BE2C (cell line): ENCODE measurements around the gene STK32C.
A peak's percentile ranks its signal among the peaks of the same experiment; 100 is the strongest.
"Not testable (repeated sequence)": the region's sequence is repeated elsewhere in the genome, so short reads cannot be mapped to it uniquely, and the experiment has no call there.

Source experiments
- DNase-seq: peaks from one replicate; pipeline ENCODE4 v3.0.0-alpha.2; 2020
- H3K27me3 ChIP-seq: fragments of 250-450 bp; sonication (Bioruptor Pico); 2 replicates; pipeline ENCODE4 v1.5.1; 2020; ENCODE audit warnings: mild to moderate bottlenecking
- H3K36me3 ChIP-seq: fragments of 250-450 bp; sonication (Bioruptor Pico); 2 replicates; pipeline ENCODE4 v1.5.1; 2020; ENCODE audit warnings: mild to moderate bottlenecking
- H3K4me1 ChIP-seq: fragments of 250-450 bp; sonication (Bioruptor Pico); 2 replicates; pipeline ENCODE4 v1.5.1; 2020
- H3K4me3 ChIP-seq: 2 replicates; pipeline ENCODE4 v1.5.1; 2011; ENCODE audit warnings: low read depth, low read length
- H3K9me3 ChIP-seq: fragments of 250-450 bp; sonication (Bioruptor Pico); 2 replicates; pipeline ENCODE4 v1.5.1; 2020
- TF ChIP-seq, protein P1 (sequence below): IDR thresholded peaks from 2 replicates; pipeline ENCODE4 v1.5.1; 2012; ENCODE audit warnings: mild to moderate bottlenecking, low read depth, low read length

STK32C gene

DNA sequence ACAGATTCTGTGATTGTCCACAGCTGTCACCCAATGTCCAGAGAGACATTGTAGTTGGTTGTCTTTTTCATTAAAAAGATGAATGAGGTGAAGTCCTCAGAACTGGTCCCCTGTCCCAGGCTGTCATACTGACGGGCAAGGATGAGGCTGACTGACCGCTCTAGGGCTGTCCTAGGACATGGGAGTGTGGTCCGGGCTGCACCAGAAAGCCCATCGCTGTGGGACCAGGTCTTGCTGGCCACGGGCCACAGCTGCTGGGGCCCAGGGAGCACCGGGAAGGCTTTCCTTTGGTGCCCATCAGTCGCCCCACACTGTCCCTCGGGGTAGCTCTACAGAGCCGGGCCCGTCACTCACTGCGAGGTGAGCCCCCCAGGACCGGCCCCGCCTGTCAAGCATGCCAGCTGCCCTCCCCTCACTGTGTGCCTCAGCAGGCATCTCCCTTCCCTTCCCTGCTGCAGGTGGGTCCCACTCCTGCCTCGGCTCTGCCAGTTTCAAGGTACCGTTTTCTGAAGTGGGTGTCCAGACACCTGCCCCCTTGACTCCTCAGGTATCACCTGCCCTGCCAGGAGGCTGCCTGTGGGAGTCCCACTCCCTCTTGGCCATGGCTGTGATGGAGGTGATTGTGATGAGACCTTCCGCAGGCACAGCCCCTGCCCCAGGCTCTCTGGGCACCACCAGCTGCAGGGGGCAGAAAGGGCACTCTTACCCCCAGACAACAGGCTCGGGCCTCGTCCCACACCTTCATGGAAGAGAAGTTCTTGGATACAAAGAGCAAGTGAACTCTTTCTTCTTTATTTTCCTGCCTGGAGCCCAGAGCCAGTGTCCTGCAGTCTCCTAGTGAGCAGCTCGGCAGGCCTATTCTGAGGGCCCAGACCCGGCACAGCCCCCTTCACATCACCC, 46.0 kb upstream of the STK32C start:
- DNase-seq, result no peak
- no peaks in the 10 kb centered on the region for H3K4me1 ChIP-seq
- no peak overlapping the region for H3K4me3 ChIP-seq
- H3K36me3 ChIP-seq, result no peaks in the 10 kb centered on the region
- TF ChIP-seq, protein P1, sequence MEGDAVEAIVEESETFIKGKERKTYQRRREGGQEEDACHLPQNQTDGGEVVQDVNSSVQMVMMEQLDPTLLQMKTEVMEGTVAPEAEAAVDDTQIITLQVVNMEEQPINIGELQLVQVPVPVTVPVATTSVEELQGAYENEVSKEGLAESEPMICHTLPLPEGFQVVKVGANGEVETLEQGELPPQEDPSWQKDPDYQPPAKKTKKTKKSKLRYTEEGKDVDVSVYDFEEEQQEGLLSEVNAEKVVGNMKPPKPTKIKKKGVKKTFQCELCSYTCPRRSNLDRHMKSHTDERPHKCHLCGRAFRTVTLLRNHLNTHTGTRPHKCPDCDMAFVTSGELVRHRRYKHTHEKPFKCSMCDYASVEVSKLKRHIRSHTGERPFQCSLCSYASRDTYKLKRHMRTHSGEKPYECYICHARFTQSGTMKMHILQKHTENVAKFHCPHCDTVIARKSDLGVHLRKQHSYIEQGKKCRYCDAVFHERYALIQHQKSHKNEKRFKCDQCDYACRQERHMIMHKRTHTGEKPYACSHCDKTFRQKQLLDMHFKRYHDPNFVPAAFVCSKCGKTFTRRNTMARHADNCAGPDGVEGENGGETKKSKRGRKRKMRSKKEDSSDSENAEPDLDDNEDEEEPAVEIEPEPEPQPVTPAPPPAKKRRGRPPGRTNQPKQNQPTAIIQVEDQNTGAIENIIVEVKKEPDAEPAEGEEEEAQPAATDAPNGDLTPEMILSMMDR, result no peak
- no peaks in the 10 kb centered on the region for H3K27me3 ChIP-seq
- no peaks in the 10 kb centered on the region for H3K9me3 ChIP-seq

DNA sequence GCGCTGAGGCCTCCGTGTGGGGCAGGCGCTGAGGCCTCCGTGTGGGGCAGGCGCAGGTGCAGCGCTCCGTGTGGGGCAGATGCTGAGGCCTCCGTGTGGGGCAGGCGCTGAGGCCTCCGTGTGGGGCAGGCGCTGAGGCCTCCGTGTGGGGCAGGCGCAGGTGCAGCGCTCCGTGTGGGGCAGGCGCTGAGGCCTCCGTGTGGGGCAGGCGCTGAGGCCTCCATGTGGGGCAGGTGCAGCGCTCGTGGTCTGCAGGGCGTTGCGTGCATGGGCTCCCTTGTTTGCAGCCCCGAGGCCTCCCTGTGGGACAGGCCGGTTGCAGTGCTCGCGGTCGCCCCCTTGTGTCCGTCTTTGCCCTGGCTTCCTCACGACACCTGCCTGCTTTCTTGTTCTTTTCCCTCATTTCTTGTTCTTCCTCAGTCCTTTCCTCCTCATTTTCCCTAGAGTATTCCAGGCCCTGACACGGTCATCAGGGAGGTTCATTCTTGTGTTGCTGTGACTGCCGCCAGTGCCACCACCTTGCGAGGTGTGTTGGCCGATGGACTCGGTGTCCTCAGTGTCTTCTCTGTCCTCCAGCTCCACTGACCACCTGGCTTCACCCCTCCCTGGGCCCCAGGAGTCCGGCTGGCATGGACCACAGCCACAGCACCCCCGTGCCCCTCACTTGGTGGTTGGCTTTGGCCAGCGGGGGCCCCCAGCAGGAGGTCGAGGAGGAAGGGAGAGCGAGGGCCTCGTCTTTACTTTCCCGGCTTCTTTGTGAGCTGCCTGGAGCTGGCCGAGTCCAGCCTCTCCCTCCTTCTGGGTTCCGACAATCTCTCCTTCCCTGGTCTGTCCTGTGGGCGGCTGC, 44.9 kb upstream of the STK32C start:
- not testable (repeated sequence) for H3K4me1 ChIP-seq, H3K27me3 ChIP-seq, H3K36me3 ChIP-seq, H3K9me3 ChIP-seq, H3K4me3 ChIP-seq
- TF ChIP-seq, protein P1, result peak; percentile 55
- DNase-seq, result peak; percentile 82

DNA sequence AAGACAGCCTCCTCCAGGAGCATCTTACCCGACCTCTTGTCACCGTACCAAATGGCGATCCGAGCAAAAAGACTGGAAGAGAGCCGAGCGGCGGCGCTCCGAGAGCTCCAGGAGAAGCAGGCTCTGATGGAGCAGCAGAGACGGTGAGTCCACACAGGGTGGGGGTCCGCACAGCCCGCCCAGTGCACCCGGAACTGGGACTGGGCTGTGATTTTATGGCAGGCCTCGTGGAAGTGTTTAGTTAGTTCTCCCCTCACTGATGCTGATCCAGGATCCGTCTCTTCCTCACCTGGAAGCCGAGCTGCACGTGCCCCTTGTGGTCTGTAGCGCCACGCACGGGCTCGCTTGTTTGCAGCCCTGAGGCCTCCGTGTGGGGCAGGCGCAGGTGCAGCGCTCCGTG, 43.9 kb upstream of the STK32C start:
- Histone ChIP-seq H3K9me3 (no peaks in the 10 kb centered on the region), H3K4me1 (no peaks in the 10 kb centered on the region), H3K4me3 (no peak overlapping the region), H3K27me3 (no peaks in the 10 kb centered on the region), H3K36me3 (no peaks in the 10 kb centered on the region)
- TF ChIP-seq, protein P1, result no peak
- no peak for DNase-seq

DNA sequence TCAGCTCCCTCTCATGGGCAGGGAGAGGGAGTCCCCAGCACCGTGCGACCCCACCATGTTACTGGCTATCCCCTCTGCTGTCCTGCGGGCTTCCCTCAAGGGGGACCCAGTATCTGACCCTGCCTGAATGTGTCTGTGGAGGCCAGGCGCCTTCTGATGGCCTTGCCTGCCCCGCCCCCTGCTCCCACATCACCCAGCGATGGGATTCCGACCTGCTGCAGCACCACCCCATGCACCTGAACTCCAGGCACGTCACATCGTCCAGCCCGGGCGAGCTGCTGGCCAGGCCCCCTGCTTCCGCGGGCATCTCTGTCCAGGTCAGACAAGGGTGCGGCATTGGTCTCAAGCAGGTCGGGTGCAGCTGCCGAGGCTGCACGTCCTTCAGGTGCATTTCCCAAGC, 43.2 kb upstream of the STK32C start:
- no peak for DNase-seq
- no peak overlapping the region for H3K4me3 ChIP-seq
- no peaks in the 10 kb centered on the region for H3K36me3 ChIP-seq
- H3K27me3 ChIP-seq, result no peaks in the 10 kb centered on the region
- H3K4me1 ChIP-seq, result no peaks in the 10 kb centered on the region
- H3K9me3 ChIP-seq, result no peaks in the 10 kb centered on the region
- TF ChIP-seq, protein P1, result no peak

DNA sequence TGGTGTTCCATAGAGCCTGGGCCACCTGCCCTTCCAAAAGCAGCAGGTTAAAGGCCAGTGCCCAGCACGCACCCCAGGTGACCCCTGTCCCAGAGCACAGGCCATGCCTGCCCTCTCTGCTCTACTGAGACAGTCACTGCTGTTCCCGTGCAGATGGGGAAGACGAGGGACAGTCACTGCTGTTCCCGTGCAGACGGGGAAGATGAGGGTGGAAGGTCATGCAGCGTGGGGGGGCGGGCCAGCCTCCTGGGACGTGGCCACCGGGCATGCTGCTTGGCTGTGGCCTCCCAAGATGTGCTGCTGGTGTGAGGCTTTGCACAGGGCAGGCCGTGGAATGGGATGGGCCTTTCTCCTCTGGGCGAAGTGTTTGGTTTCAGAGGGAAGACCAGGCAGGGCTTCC, 42.6 kb upstream of the STK32C start:
- TF ChIP-seq, protein P1, result no peak
- no peak for DNase-seq
- H3K27me3 ChIP-seq, result no peaks in the 10 kb centered on the region

DNA sequence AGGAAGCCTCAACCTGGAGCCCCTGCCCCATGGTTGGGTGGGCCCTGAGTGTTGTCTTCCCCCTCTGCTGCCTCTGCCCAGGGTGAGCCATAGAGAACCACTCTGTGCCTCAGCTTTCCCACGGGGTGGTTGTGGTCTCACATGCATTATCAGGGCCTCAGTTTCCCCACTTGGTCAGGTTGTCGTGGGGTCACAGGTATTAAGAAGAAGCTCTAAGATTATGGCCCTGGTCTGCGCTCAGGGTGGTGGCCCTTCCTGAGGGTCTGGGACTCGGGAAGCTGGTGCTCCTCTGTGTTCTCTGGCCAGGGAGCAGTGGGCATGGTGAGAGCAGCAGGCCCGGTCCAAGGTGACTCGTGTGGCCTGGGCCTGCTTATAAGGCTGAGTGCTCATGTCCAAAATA, 42.0 kb upstream of the STK32C start:
- TF ChIP-seq, protein P1, result no peak
- H3K4me1 ChIP-seq, result no peaks in the 10 kb centered on the region
- no peaks in the 10 kb centered on the region for H3K36me3 ChIP-seq
- H3K9me3 ChIP-seq, result no peaks in the 10 kb centered on the region
- H3K27me3 ChIP-seq, result no peaks in the 10 kb centered on the region
- no peak for DNase-seq
- H3K4me3 ChIP-seq, result no peak overlapping the region

More for the DNA sequence above, 42.6 kb upstream of the STK32C start:
- Histone ChIP-seq H3K4me1 (no peaks in the 10 kb centered on the region), H3K9me3 (no peaks in the 10 kb centered on the region), H3K4me3 (no peak overlapping the region), H3K36me3 (no peaks in the 10 kb centered on the region)
